Activated naive CD8-positive, alpha-beta T cell treated with anti-CD3 and anti-CD28 coated beads, Interleukin-2, amount 10 ng/mL, durations not matched to agents 7 days and 5 days (primary cell): Measurements from ENCODE around the gene UGT1A6. TPM values are rescaled to one million over a fixed set of nuclear protein-coding genes. Genes with fewer than 3 reads are reported as not detected.
A peak's percentile ranks its signal among the peaks of the same experiment; 100 is the strongest.
"Not testable (repeated sequence)": the region's sequence is repeated elsewhere in the genome, so short reads cannot be mapped to it uniquely, and the experiment has no call there.

ENCODE experiments used
- ATAC-seq: fragments of 150-1000 bp; cut with Tn5 transposase; one replicate; pipeline ENCODE4 v1.10.0; 2021; ENCODE audit warnings: low read depth, moderate library complexity
- POLR2A ChIA-PET: fragments of 350-600 bp; sonication (Branson Sonifier 250); formaldehyde crosslinking; loops from one replicate; lab custom pipeline; 2021; ENCODE audit warnings: antibody characterized with exemption; lab: Charles Lee
- DNase-seq: peaks from one replicate; pipeline ENCODE4 v3.0.0; 2021
- H3K27ac Mint-ChIP-seq: one replicate; pipeline ENCODE4 v1.8.0; 2022; ENCODE audit warnings: mild to moderate bottlenecking, mixed read lengths
- H3K27me3 Mint-ChIP-seq: one replicate; pipeline ENCODE4 v1.8.0; 2022; ENCODE audit warnings: mild to moderate bottlenecking, moderate library complexity, mixed read lengths
- H3K36me3 Mint-ChIP-seq: one replicate; pipeline ENCODE4 v1.8.0; 2021; ENCODE audit warnings: mild to moderate bottlenecking, mixed read lengths
- H3K4me1 Mint-ChIP-seq: one replicate; pipeline ENCODE4 v1.8.0; 2021; ENCODE audit warnings: mixed read lengths
- H3K4me3 Mint-ChIP-seq: one replicate; pipeline ENCODE4 v1.8.0; 2022; ENCODE audit warnings: mild to moderate bottlenecking, moderate library complexity, mixed read lengths
- H3K9me3 Mint-ChIP-seq: one replicate; pipeline ENCODE4 v1.8.0; 2021; ENCODE audit warnings: mixed read lengths
- total RNA-seq, 2 experiments: library from RNA; stranded (reverse); gene quantifications; one replicate each; pipeline ENCODE4 v1.2.3, GENCODE V29; 2021

The UGT1A6 gene
- total RNA-seq, 2 experiments from 2014 or later, result not detected

GRCh38 chr2:233691443-233692433 lies 952 bp upstream of the UGT1A6 start:
- no peaks in the 10 kb centered on the region for H3K4me1 Mint-ChIP-seq
- no peak overlapping the region for H3K27ac Mint-ChIP-seq
- H3K4me3 Mint-ChIP-seq, result no peak overlapping the region
- peaks cover 9% of the 10 kb centered on the region for H3K27me3 Mint-ChIP-seq
- DNase-seq (no peak), ATAC-seq (no peak)
- no peaks in the 10 kb centered on the region for H3K9me3 Mint-ChIP-seq
- no peaks in the 10 kb centered on the region for H3K36me3 Mint-ChIP-seq
- POLR2A ChIA-PET, result no interaction called here

- DNase-seq (no peak), ATAC-seq (no peak)
- no peak overlapping the region for H3K27ac Mint-ChIP-seq
- H3K27me3 Mint-ChIP-seq, result peaks cover 17% of the 10 kb centered on the region
- H3K4me3 Mint-ChIP-seq, result no peak overlapping the region
- no peaks in the 10 kb centered on the region for H3K4me1 Mint-ChIP-seq
- no peaks in the 10 kb centered on the region for H3K36me3 Mint-ChIP-seq
- POLR2A ChIA-PET, result no interaction called here
- H3K9me3 Mint-ChIP-seq, result no peaks in the 10 kb centered on the region
Observed at GRCh38 chr2:233693963-233694362, 1.3 kb downstream of the UGT1A6 start.

GRCh38 chr2:233698740-233699139 lies 6.0 kb downstream of the UGT1A6 start:
- no peaks in the 10 kb centered on the region for H3K4me1 Mint-ChIP-seq
- H3K27ac Mint-ChIP-seq, result no peak overlapping the region
- H3K36me3 Mint-ChIP-seq, result no peaks in the 10 kb centered on the region
- no peak overlapping the region for H3K4me3 Mint-ChIP-seq
- no peaks in the 10 kb centered on the region for H3K9me3 Mint-ChIP-seq
- POLR2A ChIA-PET, result no interaction called here
- peaks cover 34% of the 10 kb centered on the region for H3K27me3 Mint-ChIP-seq
- no peak for DNase-seq
- no peak for ATAC-seq

GRCh38 chr2:233699424-233700027 lies 6.8 kb downstream of the UGT1A6 start:
- no peaks in the 10 kb centered on the region for H3K4me1 Mint-ChIP-seq
- H3K27me3 Mint-ChIP-seq, result peaks cover 37% of the 10 kb centered on the region
- ATAC-seq, result no peak
- DNase-seq, result no peak
- H3K4me3 Mint-ChIP-seq, result no peak overlapping the region
- no peak overlapping the region for H3K27ac Mint-ChIP-seq
- H3K36me3 Mint-ChIP-seq, result peaks cover 2% of the 10 kb centered on the region
- peaks cover 1% of the 10 kb centered on the region for H3K9me3 Mint-ChIP-seq
- POLR2A ChIA-PET, result no interaction called here

- Mint-ChIP-seq H3K27ac (no peak overlapping the region), H3K27me3 (peaks cover 40% of the 10 kb centered on the region), H3K36me3 (peaks cover 2% of the 10 kb centered on the region), H3K9me3 (peaks cover 1% of the 10 kb centered on the region), H3K4me3 (no peak overlapping the region), H3K4me1 (no peaks in the 10 kb centered on the region)
- no peak for ATAC-seq
- DNase-seq, result no peak
- POLR2A ChIA-PET, result no interaction called here
Observed at GRCh38 chr2:233700028-233700635, 7.4 kb downstream of the UGT1A6 start.

GRCh38 chr2:233700842-233701241 lies 8.2 kb downstream of the UGT1A6 start:
- H3K4me3 Mint-ChIP-seq, ATAC-seq, H3K36me3 Mint-ChIP-seq, H3K9me3 Mint-ChIP-seq, DNase-seq, POLR2A ChIA-PET, H3K4me1 Mint-ChIP-seq, H3K27ac Mint-ChIP-seq: not testable (repeated sequence)
- peaks cover 40% of the 10 kb centered on the region for H3K27me3 Mint-ChIP-seq

- H3K4me3 Mint-ChIP-seq, result no peak overlapping the region
- H3K27ac Mint-ChIP-seq, result no peak overlapping the region
- H3K4me1 Mint-ChIP-seq, result no peaks in the 10 kb centered on the region
- peaks cover 2% of the 10 kb centered on the region for H3K36me3 Mint-ChIP-seq
- no peak for ATAC-seq
- H3K9me3 Mint-ChIP-seq, result peaks cover 1% of the 10 kb centered on the region
- peaks cover 30% of the 10 kb centered on the region for H3K27me3 Mint-ChIP-seq
- POLR2A ChIA-PET, result interaction anchor here (0.8 kb wide), 1 partner anchor 106 kb away, joined by 4 read pairs; no protein-coding TSS in a partner anchor
- no peak for DNase-seq
Observed at GRCh38 chr2:233702238-233702637, 9.5 kb downstream of the UGT1A6 start.

GRCh38 chr2:233705911-233706506 lies 13.3 kb downstream of the UGT1A6 start:
- H3K4me3 Mint-ChIP-seq, result no peak overlapping the region
- H3K4me1 Mint-ChIP-seq, result no peaks in the 10 kb centered on the region
- POLR2A ChIA-PET, result no interaction called here
- H3K9me3 Mint-ChIP-seq, result peaks cover 1% of the 10 kb centered on the region
- H3K36me3 Mint-ChIP-seq, result peaks cover 2% of the 10 kb centered on the region
- H3K27ac Mint-ChIP-seq, result no peak overlapping the region
- DNase-seq (no peak), ATAC-seq (no peak)
- H3K27me3 Mint-ChIP-seq, result peaks cover 34% of the 10 kb centered on the region

- Mint-ChIP-seq H3K4me3 (no peak overlapping the region), H3K27ac (no peak overlapping the region), H3K36me3 (peaks cover 2% of the 10 kb centered on the region), H3K9me3 (peaks cover 1% of the 10 kb centered on the region), H3K27me3 (peaks cover 31% of the 10 kb centered on the region), H3K4me1 (peaks cover 3% of the 10 kb centered on the region)
- ATAC-seq, result no peak
- no peak for DNase-seq
- POLR2A ChIA-PET, result no interaction called here
Observed at GRCh38 chr2:233706720-233707119, 14.0 kb downstream of the UGT1A6 start.

- DNase-seq, result no peak
- H3K4me3 Mint-ChIP-seq, result no peak overlapping the region
- H3K9me3 Mint-ChIP-seq, result peaks cover 1% of the 10 kb centered on the region
- peaks cover 2% of the 10 kb centered on the region for H3K36me3 Mint-ChIP-seq
- no peak for ATAC-seq
- H3K27me3 Mint-ChIP-seq, result peaks cover 25% of the 10 kb centered on the region
- H3K27ac Mint-ChIP-seq, result no peak overlapping the region
- POLR2A ChIA-PET, result no interaction called here
- H3K4me1 Mint-ChIP-seq, result peaks cover 7% of the 10 kb centered on the region
Observed at GRCh38 chr2:233707940-233708644, 15.4 kb downstream of the UGT1A6 start.

GRCh38 chr2:233708942-233709341 lies 16.3 kb downstream of the UGT1A6 start:
- no peak for DNase-seq
- no peak overlapping the region for H3K27ac Mint-ChIP-seq
- POLR2A ChIA-PET, result no interaction called here
- H3K9me3 Mint-ChIP-seq, result peaks cover 1% of the 10 kb centered on the region
- H3K36me3 Mint-ChIP-seq, result peaks cover 2% of the 10 kb centered on the region
- H3K4me1 Mint-ChIP-seq, result peaks cover 14% of the 10 kb centered on the region
- H3K4me3 Mint-ChIP-seq, result no peak overlapping the region
- peaks cover 26% of the 10 kb centered on the region for H3K27me3 Mint-ChIP-seq
- ATAC-seq, result no peak

- POLR2A ChIA-PET, result no interaction called here
- H3K36me3 Mint-ChIP-seq, result no peaks in the 10 kb centered on the region
- ATAC-seq, result peak; percentile 70
- no peak overlapping the region for H3K27ac Mint-ChIP-seq
- H3K4me1 Mint-ChIP-seq, result peaks cover 21% of the 10 kb centered on the region
- H3K4me3 Mint-ChIP-seq, result no peak overlapping the region
- H3K9me3 Mint-ChIP-seq, result no peaks in the 10 kb centered on the region
- peaks cover 35% of the 10 kb centered on the region for H3K27me3 Mint-ChIP-seq
- peak; percentile 77 for DNase-seq
Observed at GRCh38 chr2:233711312-233712008, 18.8 kb downstream of the UGT1A6 start.
